Kidney (tissue), 14 donors: ENCODE measurements around the gene DLGAP1. TPM values are rescaled to one million over a fixed set of nuclear protein-coding genes. Genes with fewer than 3 reads are reported as not detected.

Experiments used
- DNase-seq, 5 donors: peaks; one replicate each; pipeline ENCODE4 v3.0.0-alpha.2; 2013 to 2020
- FAIRE-seq: peaks from 2 replicates; lab custom pipeline; 2012; peaks lifted over from hg19 to GRCh38; lab: Jason Lieb, UNC
- H3K27ac ChIP-seq, 2 donors: one replicate each; pipeline ENCODE4 v1.7.0; 2013; ENCODE audit warnings: low read depth in 2 of 2, low read length in 2 of 2, inconsistent platforms in 1 of 2
- H3K27me3 ChIP-seq: one replicate; pipeline ENCODE4 v1.7.1; 2013; ENCODE audit warnings: low read length, inconsistent platforms; ENCODE audit not compliant: control insufficient read depth, insufficient read depth
- H3K36me3 ChIP-seq, 3 donors: one replicate each; pipeline versions ENCODE4 v1.7.0 to v1.7.1; 2013; ENCODE audit warnings: low read length in 3 of 3, control low read depth in 1 of 3, inconsistent platforms in 1 of 3; ENCODE audit not compliant: insufficient read depth in 3 of 3, control insufficient read depth in 2 of 3
- H3K4me1 ChIP-seq, 3 donors: one replicate each; pipeline versions ENCODE4 v1.7.0 to v1.7.1; 2013; ENCODE audit warnings: low read length in 3 of 3, inconsistent platforms in 1 of 3, low read depth in 1 of 3; ENCODE audit not compliant: control insufficient read depth in 2 of 3, insufficient read depth in 2 of 3
- H3K4me3 ChIP-seq, 3 donors: one replicate each; pipeline versions ENCODE4 v1.7.0 to v1.8.1; 2013; ENCODE audit warnings: low read length in 3 of 3, control low read depth in 1 of 3, inconsistent platforms in 1 of 3
- H3K9ac ChIP-seq, 3 donors: one replicate each; pipeline versions ENCODE4 v1.7.0 to v1.7.1; 2013; ENCODE audit warnings: low read length in 3 of 3, control low read depth in 1 of 3, inconsistent platforms in 1 of 3
- H3K9me3 ChIP-seq, 3 donors: one replicate each; pipeline versions ENCODE4 v1.7.0 to v1.7.1; 2013; ENCODE audit warnings: low read length in 3 of 3, control low read depth in 1 of 3, inconsistent platforms in 1 of 3; ENCODE audit not compliant: control insufficient read depth in 2 of 3, insufficient read depth in 1 of 3
- intact Hi-C: fragments of 100-400 bp; cut with DNase I; formaldehyde crosslinking; loops from one replicate; pipeline ENCODE4 v1.11.1; 2022
- polyA plus RNA-seq: library from polyadenylated mRNA; stranded (reverse); fragments of 350-450 nt; fragmentation: Illumina TruSeq; extraction: RNeasy Lipid Tissue Mini Kit (QIAGEN cat#74804); gene quantifications from one replicate; pipeline ENCODE4 v1.2.3, GENCODE V29; 2014; ENCODE audit warnings: low read depth, low replicate concordance; ENCODE audit not compliant: insufficient read depth
- total RNA-seq: library from RNA; stranded (reverse); fragmentation: NEBNext Ultra II Directional; extraction: Animal tissue kit (Norgen Biotek cat#: 25700); gene quantifications from one replicate; pipeline ENCODE4 v1.2.1, GENCODE V29; 2021
- TF ChIP-seq, protein P1 (sequence below): IDR thresholded peaks from 3 replicates; pipeline ENCODE4 v1.5.1; 2012; ENCODE audit warnings: mild to moderate bottlenecking, moderate library complexity, borderline replicate concordance; ENCODE audit not compliant: insufficient read depth; ENCODE audit errors: extremely low read depth
- donor health status: control.
- donor health status: control.
- donor health status: control.
- donor health status: control.
- donor health status: control.
- donor health status: DM: yes; HTN: yes; CAD: no.
- donor health status: Normal renal cell carcinoma (clear cell type).

Gene DLGAP1
- total and polyA plus RNA-seq, 2 donors from 2014 or later = 1.2 to 32.8 TPM

DNA sequence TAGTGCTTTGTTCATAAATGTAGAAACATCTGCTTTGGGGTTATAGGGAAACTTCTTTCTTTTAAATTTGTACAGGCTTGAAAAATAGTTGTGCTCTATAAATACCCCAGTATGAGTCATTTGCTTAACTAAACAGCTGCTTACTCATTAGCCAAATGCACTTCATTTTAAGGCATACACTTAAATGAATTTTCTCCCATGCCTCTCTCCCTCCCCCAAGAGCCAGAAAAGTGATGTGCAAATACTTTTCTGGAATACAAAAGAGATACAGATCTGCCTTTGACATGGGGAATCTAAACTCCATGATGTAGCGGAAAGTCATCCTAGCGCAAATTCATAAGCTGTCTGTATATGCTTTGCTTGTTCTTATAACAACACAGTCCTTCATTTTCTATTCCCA, 469.4 kb downstream of the DLGAP1 start:
- TF ChIP-seq, protein P1, sequence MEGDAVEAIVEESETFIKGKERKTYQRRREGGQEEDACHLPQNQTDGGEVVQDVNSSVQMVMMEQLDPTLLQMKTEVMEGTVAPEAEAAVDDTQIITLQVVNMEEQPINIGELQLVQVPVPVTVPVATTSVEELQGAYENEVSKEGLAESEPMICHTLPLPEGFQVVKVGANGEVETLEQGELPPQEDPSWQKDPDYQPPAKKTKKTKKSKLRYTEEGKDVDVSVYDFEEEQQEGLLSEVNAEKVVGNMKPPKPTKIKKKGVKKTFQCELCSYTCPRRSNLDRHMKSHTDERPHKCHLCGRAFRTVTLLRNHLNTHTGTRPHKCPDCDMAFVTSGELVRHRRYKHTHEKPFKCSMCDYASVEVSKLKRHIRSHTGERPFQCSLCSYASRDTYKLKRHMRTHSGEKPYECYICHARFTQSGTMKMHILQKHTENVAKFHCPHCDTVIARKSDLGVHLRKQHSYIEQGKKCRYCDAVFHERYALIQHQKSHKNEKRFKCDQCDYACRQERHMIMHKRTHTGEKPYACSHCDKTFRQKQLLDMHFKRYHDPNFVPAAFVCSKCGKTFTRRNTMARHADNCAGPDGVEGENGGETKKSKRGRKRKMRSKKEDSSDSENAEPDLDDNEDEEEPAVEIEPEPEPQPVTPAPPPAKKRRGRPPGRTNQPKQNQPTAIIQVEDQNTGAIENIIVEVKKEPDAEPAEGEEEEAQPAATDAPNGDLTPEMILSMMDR = no peak
- no peak overlapping the region for H3K27ac ChIP-seq
- intact Hi-C loops = no loop called here
- DNase-seq (no peak), FAIRE-seq (no peak)
- no peak overlapping the region for H3K4me3 ChIP-seq
- no peaks in the 10 kb centered on the region for H3K27me3 ChIP-seq
- H3K9ac ChIP-seq = no peak overlapping the region
- no peaks in the 10 kb centered on the region for H3K9me3 ChIP-seq
- H3K4me1 ChIP-seq = no peaks in the 10 kb centered on the region
- H3K36me3 ChIP-seq = no peaks in the 10 kb centered on the region

DNA sequence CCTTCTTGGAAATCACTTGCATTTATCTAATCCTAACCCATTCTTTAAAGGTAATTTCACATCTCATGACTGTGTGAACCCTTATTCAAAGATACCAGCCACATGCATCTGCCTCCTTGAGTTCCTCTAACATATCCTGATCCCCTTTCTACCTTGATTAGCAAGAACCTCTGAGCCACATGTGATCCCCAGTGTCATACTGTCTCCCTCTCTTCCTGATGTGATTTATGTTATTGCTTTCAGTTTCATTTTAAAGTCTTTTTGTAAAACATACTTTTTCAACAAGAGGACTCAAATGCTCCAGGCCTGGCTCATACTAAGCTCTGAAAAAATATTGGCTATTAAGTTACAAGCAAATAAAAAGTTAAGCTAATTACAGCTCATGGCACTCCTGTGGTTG, 470.1 kb downstream of the DLGAP1 start:
- H3K27me3 ChIP-seq = no peaks in the 10 kb centered on the region
- no peaks in the 10 kb centered on the region for H3K9me3 ChIP-seq
- FAIRE-seq = no peak
- no peak overlapping the region for H3K9ac ChIP-seq
- intact Hi-C loops = no loop called here
- no peaks in the 10 kb centered on the region for H3K36me3 ChIP-seq
- TF ChIP-seq, protein P1 = no peak
- no peaks in the 10 kb centered on the region for H3K4me1 ChIP-seq
- H3K27ac ChIP-seq = no peak overlapping the region
- DNase-seq = no peak
- no peak overlapping the region for H3K4me3 ChIP-seq

DNA sequence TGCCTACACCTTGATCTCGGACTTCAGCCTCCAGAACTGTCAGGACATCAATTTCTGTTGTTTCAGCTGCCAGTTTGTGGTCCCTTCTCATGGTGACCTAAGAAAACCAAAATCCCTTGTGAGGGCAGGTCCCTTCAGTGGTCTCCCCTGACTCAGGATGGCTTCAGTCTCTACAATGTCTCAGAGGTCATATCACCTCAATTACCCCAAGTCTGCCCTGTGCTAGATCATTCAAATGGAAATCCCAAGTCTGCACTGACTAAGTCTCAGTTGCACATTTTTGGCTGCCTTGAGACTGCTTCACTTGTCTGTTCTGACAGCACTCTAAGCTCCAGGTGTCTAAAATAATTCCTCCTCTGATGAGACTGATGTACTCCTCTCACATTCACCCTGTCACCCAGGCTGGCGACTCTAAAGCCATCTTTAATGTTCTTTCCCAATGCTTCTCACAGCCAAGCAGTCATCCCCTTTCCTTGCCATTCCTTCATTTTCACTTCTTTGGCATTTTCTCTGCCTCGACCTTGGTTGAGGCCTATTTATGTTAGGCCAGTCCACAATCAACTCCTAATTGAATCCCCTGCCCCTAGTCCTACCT, 470.8 kb downstream of the DLGAP1 start:
- Histone ChIP-seq H3K27ac (no peak overlapping the region), H3K9me3 (no peaks in the 10 kb centered on the region), H3K27me3 (no peaks in the 10 kb centered on the region), H3K4me1 (no peaks in the 10 kb centered on the region), H3K4me3 (no peak overlapping the region), H3K36me3 (no peaks in the 10 kb centered on the region), H3K9ac (no peak overlapping the region)
- DNase-seq = no peak
- intact Hi-C loops = no loop called here
- TF ChIP-seq, protein P1 = no peak
- FAIRE-seq = no peak
